ENCODE results near the gene MRPL53. TPM values are rescaled to one million over a fixed set of nuclear protein-coding genes. Genes with fewer than 3 reads are reported as not detected.
A peak's percentile ranks its signal among the peaks of the same experiment; 100 is the strongest.
"Not testable (repeated sequence)": the region's sequence is repeated elsewhere in the genome, so short reads cannot be mapped to it uniquely, and the experiment has no call there.

Gene MRPL53
- total and polyA plus RNA-seq, 2 of the 13 experiments (the other 11 are each of a cell fraction or from before 2014, with no cell fraction given), result 34.3 to 51.9 TPM

DNA sequence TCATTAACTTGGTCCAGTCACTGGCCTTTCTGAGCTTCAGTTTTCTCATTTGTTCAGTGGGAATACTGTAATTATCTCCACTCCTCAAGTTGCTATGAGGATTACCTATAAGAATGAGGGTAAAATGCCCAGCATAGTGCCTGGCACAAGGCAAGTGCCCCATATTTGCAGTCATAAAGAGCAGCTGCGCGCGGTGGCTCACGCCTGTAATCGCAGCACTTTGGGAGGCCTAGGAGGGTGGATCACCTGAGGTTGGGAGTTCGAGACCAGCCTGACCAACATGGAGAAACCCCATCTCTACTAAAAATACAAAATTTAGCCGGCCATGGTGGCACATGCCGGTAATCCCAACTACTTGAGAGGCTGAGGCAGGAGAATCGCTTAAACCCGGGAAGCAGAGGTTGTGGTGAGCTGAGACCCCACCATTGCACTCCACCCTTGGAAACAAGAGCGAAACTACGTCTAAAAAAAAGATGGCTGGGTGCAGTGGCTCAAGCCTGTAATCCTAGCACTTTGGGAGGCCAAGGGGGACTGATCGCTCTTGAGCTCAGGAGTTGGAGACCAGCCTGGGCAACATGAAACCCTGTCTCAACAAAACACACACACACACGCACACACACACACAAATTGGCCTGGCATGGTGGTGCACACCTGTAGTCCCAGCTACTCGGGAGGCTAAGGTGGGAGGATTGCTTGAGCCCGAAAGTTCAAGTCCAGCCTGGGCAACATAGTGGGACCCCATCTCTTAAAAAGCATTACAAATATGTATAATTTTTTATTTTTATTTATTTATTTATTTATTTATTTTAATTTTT lies 29.8 kb downstream of the MRPL53 start:
- H3K4me1 ChIP-seq (ENCODE audit: insufficient read depth, low read length), result peaks cover 68% of the 10 kb centered on the region
- ATAC-seq; in situ Hi-C loops (cut with HindIII; ENCODE audit: extremely low pct_ligation_motif_present, low pct_unique_long_range_greater_than_20kb); BruUV-seq (replicated peaks); CTCF ChIA-PET (ENCODE audit: low intra/inter-chr PET ratio, low total read pairs); H3K9me3 ChIP-seq (ENCODE audit: low read length); H3K27me3 ChIP-seq (ENCODE audit: control insufficient read depth in 1 of 2, insufficient read depth in 2 of 2, low read length in 2 of 2); DNase-seq (ENCODE audit: low spot score); H2AFZ ChIP-seq (ENCODE audit: low read length); FAIRE-seq; TF ChIP-seq CREM (CRISPR knock-in tag; IDR thresholded peaks at IDR 0.05): not testable (repeated sequence)
- peak overlapping the region; percentile 91 for H3K27ac ChIP-seq (ENCODE audit: extremely low read length, insufficient read depth, low read length)
- POLR2A ChIA-PET, result interaction anchor here (0.9 to 11.6 kb wide), 18 partner anchors 12 to 265 kb away, joined by 3 to 342 read pairs (median 10); partner anchors contain the start of genes AUP1, C2orf81, CCDC142 and DQX1
- H3K4me2 ChIP-seq (ENCODE audit: low read depth, low read length), result peak overlapping the region; percentile 95
- H3K36me3 ChIP-seq (replicated peaks in 1 of 2; ENCODE audit: control insufficient read depth in 1 of 2, insufficient read depth in 2 of 2, low read length in 2 of 2), result peaks cover 11 to 20% of the 10 kb centered on the region in 2 experiments; a peak in 4 of 5 replicates
- 45% methylated on average over 16 of the region's 16 CpGs for WGBS (ENCODE audit: low lambda C conversion rate)
- peak overlapping the region; percentile 76 to 94 (median 93) for H3K4me3 ChIP-seq (replicated peaks in 1 of 3; ENCODE audit: insufficient read depth in 1 of 3, low read depth in 2 of 3, low read length in 3 of 3)
- peaks cover 43% of the 10 kb centered on the region for H3K79me2 ChIP-seq (ENCODE audit: insufficient read depth, low read length)
- intact Hi-C loops (cut with micrococcal nuclease; ENCODE audit: unreplicated experiment), result loop anchor here (1.0 kb wide), 1 partner anchor 17 kb away; no protein-coding TSS in a partner anchor
- H4K20me1 ChIP-seq (ENCODE audit: insufficient read depth, low read length), result peaks cover 26% of the 10 kb centered on the region
- peak overlapping the region; percentile 91 for H3K9ac ChIP-seq (ENCODE audit: insufficient read depth, low read depth, low read length)
- TF ChIP-seq RFX3 (CRISPR knock-in tag; IDR thresholded peaks at IDR 0.05) (peak; percentile 6; the same call in 1 of the 2 replicates), CREM (IDR thresholded peaks at IDR 0.05) (peak; percentile 38; the same call in 1 of the 2 replicates), KAT7 (CRISPR knock-in tag; IDR thresholded peaks at IDR 0.05; ENCODE audit: borderline replicate concordance) (0 out of 2 replicates have a peak, but pooled peaks have one; percentile 28), ZSCAN22 (CRISPR knock-in tag; IDR thresholded peaks at IDR 0.05) (peak; percentile 26; the same call in 1 of the 2 replicates), HOXA9 (CRISPR knock-in tag; IDR thresholded peaks at IDR 0.05; ENCODE audit: borderline replicate concordance) (0 out of 2 replicates have a peak, but pooled peaks have one; percentile 40), ZNF121 (CRISPR knock-in tag; IDR thresholded peaks at IDR 0.05) (peak; percentile 84; the same call in 1 of the 2 replicates), ZC3H13 (CRISPR knock-in tag; IDR thresholded peaks at IDR 0.05) (0 out of 2 replicates have a peak, but pooled peaks have one; percentile 11), ZMYM3 (CRISPR knock-in tag; IDR thresholded peaks at IDR 0.05) (peak; percentile 97), ZNF629 (CRISPR knock-in tag; conservative IDR thresholded peaks at IDR 0.05) (0 out of 2 replicates have a peak, but pooled peaks have one; percentile 17), THAP11 (CRISPR knock-in tag; IDR thresholded peaks at IDR 0.05) (peak; percentile 1; the same call in 1 of the 2 replicates), CCDC6 (CRISPR knock-in tag; IDR thresholded peaks at IDR 0.05) (peak; percentile 8; the same call in 1 of the 2 replicates), XRCC5 (optimal IDR thresholded peaks at IDR 0.05; ENCODE audit: low read length) (peak; percentile 14), PHF21A (CRISPR knock-in tag; IDR thresholded peaks at IDR 0.05) (peak; percentile 11), MEIS2 (CRISPR knock-in tag; IDR thresholded peaks at IDR 0.05) (peak; percentile 3; the same call in 1 of the 2 replicates), ADNP (CRISPR knock-in tag; IDR thresholded peaks at IDR 0.05) (peak; percentile 99), SMC3 (IDR thresholded peaks at IDR 0.05; ENCODE audit: low read length) (0 out of 2 replicates have a peak, but pooled peaks have one; percentile 0), KDM3A (CRISPR knock-in tag; IDR thresholded peaks at IDR 0.05; ENCODE audit: low read depth) (0 out of 2 replicates have a peak, but pooled peaks have one; percentile 0)
- TF ChIP-seq, protein P1, sequence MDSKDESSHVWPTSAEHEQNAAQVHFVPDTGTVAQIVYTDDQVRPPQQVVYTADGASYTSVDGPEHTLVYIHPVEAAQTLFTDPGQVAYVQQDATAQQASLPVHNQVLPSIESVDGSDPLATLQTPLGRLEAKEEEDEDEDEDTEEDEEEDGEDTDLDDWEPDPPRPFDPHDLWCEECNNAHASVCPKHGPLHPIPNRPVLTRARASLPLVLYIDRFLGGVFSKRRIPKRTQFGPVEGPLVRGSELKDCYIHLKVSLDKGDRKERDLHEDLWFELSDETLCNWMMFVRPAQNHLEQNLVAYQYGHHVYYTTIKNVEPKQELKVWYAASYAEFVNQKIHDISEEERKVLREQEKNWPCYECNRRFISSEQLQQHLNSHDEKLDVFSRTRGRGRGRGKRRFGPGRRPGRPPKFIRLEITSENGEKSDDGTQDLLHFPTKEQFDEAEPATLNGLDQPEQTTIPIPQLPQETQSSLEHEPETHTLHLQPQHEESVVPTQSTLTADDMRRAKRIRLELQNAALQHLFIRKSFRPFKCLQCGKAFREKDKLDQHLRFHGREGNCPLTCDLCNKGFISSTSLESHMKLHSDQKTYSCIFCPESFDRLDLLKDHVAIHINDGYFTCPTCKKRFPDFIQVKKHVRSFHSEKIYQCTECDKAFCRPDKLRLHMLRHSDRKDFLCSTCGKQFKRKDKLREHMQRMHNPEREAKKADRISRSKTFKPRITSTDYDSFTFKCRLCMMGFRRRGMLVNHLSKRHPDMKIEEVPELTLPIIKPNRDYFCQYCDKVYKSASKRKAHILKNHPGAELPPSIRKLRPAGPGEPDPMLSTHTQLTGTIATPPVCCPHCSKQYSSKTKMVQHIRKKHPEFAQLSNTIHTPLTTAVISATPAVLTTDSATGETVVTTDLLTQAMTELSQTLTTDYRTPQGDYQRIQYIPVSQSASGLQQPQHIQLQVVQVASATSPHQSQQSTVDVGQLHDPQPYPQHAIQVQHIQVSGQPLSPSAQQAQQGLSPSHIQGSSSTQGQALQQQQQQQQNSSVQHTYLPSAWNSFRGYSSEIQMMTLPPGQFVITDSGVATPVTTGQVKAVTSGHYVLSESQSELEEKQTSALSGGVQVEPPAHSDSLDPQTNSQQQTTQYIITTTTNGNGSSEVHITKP (CRISPR knock-in tag; IDR thresholded peaks at IDR 0.05; ENCODE audit: low read depth), result 0 out of 2 replicates have a peak, but pooled peaks have one; percentile 9
- TF ChIP-seq, protein P2, sequence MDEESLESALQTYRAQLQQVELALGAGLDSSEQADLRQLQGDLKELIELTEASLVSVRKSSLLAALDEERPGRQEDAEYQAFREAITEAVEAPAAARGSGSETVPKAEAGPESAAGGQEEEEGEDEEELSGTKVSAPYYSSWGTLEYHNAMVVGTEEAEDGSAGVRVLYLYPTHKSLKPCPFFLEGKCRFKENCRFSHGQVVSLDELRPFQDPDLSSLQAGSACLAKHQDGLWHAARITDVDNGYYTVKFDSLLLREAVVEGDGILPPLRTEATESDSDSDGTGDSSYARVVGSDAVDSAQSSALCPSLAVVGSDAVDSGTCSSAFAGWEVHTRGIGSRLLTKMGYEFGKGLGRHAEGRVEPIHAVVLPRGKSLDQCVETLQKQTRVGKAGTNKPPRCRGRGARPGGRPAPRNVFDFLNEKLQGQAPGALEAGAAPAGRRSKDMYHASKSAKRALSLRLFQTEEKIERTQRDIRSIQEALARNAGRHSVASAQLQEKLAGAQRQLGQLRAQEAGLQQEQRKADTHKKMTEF (CRISPR knock-in tag; IDR thresholded peaks at IDR 0.05), result 0 out of 2 replicates have a peak, but pooled peaks have one; percentile 3

Data from HepG2 (cell line).